Upper lobe of right lung (tissue), 1 donor: ENCODE data around the gene RTN4RL1. TPM values are rescaled to one million over a fixed set of nuclear protein-coding genes. Genes with fewer than 3 reads are reported as not detected.

Experiments
- ATAC-seq: fragments of 200-7000 bp; cut with Tn5 transposase; one replicate; pipeline ENCODE4 v1.9.1; 2020; ENCODE audit warnings: mild to moderate bottlenecking, moderate library complexity
- DNase-seq: peaks from one replicate; pipeline ENCODE4 v3.0.0-alpha.2; 2020
- H3K27ac ChIP-seq: fragments of 200-600 bp; one replicate; pipeline ENCODE4 v1.8.0; 2022
- H3K27me3 ChIP-seq: fragments of 200-600 bp; one replicate; pipeline ENCODE4 v1.8.0; 2022; ENCODE audit warnings: mild to moderate bottlenecking
- H3K36me3 ChIP-seq: fragments of 200-600 bp; one replicate; pipeline ENCODE4 v1.8.0; 2022
- H3K4me1 ChIP-seq: fragments of 200-600 bp; one replicate; pipeline ENCODE4 v1.8.0; 2022
- H3K4me3 ChIP-seq: fragments of 200-600 bp; one replicate; pipeline ENCODE4 v1.8.0; 2022; ENCODE audit warnings: mild to moderate bottlenecking
- H3K9me3 ChIP-seq: fragments of 200-600 bp; one replicate; pipeline ENCODE4 v1.8.0; 2022
- intact Hi-C: fragments of 100-400 bp; cut with DNase I; formaldehyde crosslinking; loops from one replicate; pipeline ENCODE4 v1.11.0; 2022
- total RNA-seq: library from RNA; stranded (reverse); fragmentation: NEBNext Ultra II Directional; extraction: Animal tissue kit (Norgen Biotek cat#: 25700); gene quantifications from one replicate; pipeline ENCODE4 v1.2.1, GENCODE V29; 2021
- TF ChIP-seq, protein P1 (sequence below): fragments of 200-600 bp; IDR thresholded peaks from one replicate; pipeline ENCODE4 v1.8.0; 2022; ENCODE audit warnings: antibody characterized with exemption
- donor health status: DM: no; HTN: yes; CAD: no; lungs with severe emphysema.

The RTN4RL1 gene
- total RNA-seq, 1 donor from 2014 or later, result 4.3 TPM

DNA sequence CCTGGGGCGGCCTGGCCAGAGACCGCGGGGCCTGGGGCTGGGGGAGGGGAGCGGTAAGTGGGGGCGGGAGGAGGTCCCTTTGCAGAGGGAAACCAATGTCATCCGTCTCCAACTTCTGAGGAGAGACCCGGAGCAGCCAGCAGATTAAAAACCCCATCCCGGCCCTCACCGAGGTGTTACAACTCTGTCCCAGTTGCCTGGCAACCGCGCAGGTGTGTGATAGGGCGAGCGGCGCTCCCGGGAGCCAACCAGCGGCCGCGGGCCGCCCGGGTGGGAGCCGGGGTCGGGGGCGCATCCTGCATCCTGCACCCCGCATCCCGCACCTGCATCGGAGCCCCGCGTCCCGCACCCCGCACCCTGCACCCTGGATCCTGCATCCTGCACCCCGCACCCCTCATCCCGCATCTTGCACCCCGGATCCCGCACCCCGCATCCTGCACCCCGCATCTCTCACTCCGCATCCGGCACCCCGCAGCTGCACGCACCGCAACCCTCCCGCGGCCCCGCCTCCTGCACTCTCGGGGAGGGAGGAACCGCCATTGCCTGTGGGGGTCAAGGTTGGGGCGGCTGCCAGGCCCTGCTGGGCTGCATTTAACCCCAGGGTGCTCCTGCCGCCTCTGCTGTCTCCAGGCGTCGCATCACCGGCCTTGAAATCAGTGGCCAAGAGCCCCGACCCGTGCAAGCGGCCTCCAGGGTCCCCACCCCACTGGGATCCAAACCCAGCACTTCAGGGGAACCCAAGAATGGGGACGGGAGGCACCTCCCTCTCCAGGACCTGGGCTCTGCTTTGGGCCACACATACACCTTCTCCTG is 47.3 kb downstream of the RTN4RL1 start:
- intact Hi-C loops, result no loop called here
- no peaks in the 10 kb centered on the region for H3K4me1 ChIP-seq
- no peak overlapping the region for H3K27ac ChIP-seq
- ATAC-seq, result no peak
- DNase-seq, result no peak
- H3K36me3 ChIP-seq, result no peaks in the 10 kb centered on the region
- TF ChIP-seq, protein P1, sequence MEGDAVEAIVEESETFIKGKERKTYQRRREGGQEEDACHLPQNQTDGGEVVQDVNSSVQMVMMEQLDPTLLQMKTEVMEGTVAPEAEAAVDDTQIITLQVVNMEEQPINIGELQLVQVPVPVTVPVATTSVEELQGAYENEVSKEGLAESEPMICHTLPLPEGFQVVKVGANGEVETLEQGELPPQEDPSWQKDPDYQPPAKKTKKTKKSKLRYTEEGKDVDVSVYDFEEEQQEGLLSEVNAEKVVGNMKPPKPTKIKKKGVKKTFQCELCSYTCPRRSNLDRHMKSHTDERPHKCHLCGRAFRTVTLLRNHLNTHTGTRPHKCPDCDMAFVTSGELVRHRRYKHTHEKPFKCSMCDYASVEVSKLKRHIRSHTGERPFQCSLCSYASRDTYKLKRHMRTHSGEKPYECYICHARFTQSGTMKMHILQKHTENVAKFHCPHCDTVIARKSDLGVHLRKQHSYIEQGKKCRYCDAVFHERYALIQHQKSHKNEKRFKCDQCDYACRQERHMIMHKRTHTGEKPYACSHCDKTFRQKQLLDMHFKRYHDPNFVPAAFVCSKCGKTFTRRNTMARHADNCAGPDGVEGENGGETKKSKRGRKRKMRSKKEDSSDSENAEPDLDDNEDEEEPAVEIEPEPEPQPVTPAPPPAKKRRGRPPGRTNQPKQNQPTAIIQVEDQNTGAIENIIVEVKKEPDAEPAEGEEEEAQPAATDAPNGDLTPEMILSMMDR, result no peak
- no peaks in the 10 kb centered on the region for H3K9me3 ChIP-seq
- no peak overlapping the region for H3K4me3 ChIP-seq
- H3K27me3 ChIP-seq, result peaks cover 21% of the 10 kb centered on the region

GRCh38 chr17:1976683-1977064 is 48.5 kb downstream of the RTN4RL1 start:
- intact Hi-C loops, result no loop called here
- H3K4me1 ChIP-seq, result no peaks in the 10 kb centered on the region
- TF ChIP-seq, protein P1, result no peak
- H3K9me3 ChIP-seq, result no peaks in the 10 kb centered on the region
- ATAC-seq (no peak), DNase-seq (no peak)
- H3K4me3 ChIP-seq, result no peak overlapping the region
- peaks cover 21% of the 10 kb centered on the region for H3K27me3 ChIP-seq
- no peak overlapping the region for H3K27ac ChIP-seq
- H3K36me3 ChIP-seq, result no peaks in the 10 kb centered on the region

DNA sequence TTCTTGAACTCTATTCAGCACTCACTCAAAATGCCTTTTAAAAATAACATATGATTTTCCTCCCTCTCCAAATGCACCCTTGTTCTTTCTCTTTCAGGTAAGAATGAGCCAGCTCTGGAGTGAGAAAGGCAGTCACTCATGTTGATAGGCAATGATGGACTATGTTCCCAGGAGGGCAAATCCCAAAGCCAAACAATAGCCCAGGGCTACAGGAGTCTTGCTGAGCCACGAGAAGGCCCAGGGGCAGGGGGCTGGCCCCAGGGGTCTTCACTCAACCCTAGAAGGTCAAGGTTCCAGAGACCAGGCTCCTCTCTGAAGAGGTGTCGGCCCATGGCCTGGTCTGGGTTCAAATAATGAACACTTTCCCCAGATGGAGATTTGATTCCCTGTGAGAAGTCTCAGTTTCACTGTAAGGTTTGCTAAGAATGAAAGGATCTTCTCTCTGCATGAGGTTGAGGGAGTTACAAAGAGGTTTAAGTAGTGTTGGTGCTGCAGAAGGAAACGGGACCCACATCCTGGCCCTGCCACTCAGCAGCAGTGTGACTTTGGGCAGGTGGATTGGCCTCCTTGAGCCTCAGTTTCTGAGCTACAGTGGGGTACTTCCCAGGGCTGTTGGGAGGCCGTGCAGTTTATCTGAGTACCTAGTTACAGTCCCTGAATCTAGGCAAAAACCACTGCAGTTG is 49.0 kb downstream of the RTN4RL1 start:
- DNase-seq (no peak), ATAC-seq (no peak)
- Histone ChIP-seq H3K27me3 (peaks cover 21% of the 10 kb centered on the region), H3K36me3 (no peaks in the 10 kb centered on the region), H3K4me1 (no peaks in the 10 kb centered on the region), H3K9me3 (no peaks in the 10 kb centered on the region), H3K27ac (no peak overlapping the region), H3K4me3 (no peak overlapping the region)
- TF ChIP-seq, protein P1, result no peak
- intact Hi-C loops, result no loop called here

- no peaks in the 10 kb centered on the region for H3K9me3 ChIP-seq
- no peaks in the 10 kb centered on the region for H3K36me3 ChIP-seq
- TF ChIP-seq, protein P1, result no peak
- intact Hi-C loops, result no loop called here
- DNase-seq (no peak), ATAC-seq (no peak)
- H3K4me1 ChIP-seq, result no peaks in the 10 kb centered on the region
- no peak overlapping the region for H3K27ac ChIP-seq
- H3K27me3 ChIP-seq, result peaks cover 21% of the 10 kb centered on the region
- no peak overlapping the region for H3K4me3 ChIP-seq
These were observed 49.6 kb downstream of the RTN4RL1 start for GRCh38 chr17:1975573-1975972.

DNA sequence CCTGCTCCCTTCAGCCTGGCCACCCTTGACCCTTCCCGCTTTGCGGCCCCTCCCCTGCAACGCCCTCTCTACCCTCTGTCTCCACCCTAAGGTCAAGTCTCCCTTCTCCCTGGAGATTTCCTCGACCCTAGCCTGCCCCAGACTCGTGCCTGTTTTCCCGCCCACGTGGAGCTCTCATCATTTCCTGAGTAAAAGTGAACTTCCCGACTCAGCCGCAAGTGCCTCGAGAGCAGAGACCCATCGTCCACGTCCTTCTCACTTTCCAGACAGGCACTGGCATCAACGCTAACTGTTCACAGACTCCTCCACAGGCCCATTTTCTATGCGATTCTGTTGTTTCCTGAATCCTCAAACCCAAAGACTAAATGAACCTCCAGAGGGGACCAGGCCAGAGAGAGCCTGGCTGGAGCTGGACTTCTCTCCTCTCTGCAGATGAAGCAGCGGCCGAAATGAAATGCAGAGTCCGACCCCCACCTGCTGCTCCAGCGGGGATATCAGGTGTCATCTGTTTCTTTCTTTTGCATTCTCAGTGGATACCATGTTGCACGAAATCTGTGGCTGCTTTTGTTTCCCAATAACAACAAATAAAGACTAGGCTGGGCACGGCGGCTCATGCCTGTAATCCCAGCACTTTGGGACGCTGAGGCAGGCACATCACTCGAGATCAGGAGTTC is 52.5 kb downstream of the RTN4RL1 start:
- intact Hi-C loops, result no loop called here
- Histone ChIP-seq H3K36me3 (no peaks in the 10 kb centered on the region), H3K27ac (no peak overlapping the region), H3K9me3 (no peaks in the 10 kb centered on the region), H3K4me3 (no peak overlapping the region), H3K27me3 (peaks cover 20% of the 10 kb centered on the region), H3K4me1 (no peaks in the 10 kb centered on the region)
- DNase-seq (peak; percentile 77), ATAC-seq (peak; percentile 87)
- TF ChIP-seq, protein P1, result peak; percentile 9
